Neural crest cell (in vitro differentiated cells): Measurements from ENCODE around the gene FOXP4. TPM values are rescaled to one million over a fixed set of nuclear protein-coding genes. Genes with fewer than 3 reads are reported as not detected.
A peak's percentile ranks its signal among the peaks of the same experiment; 100 is the strongest.

Experiments
- DNase-seq: peaks from one replicate; pipeline ENCODE4 v3.0.0; 2021; ENCODE audit warnings: low read depth, mixed read lengths, low spot score
- H3K27ac Mint-ChIP-seq: one replicate; pipeline ENCODE4 v1.8.0; 2021; ENCODE audit warnings: mild to moderate bottlenecking, mixed read lengths; ENCODE audit not compliant: unreplicated experiment
- H3K27me3 Mint-ChIP-seq: 2 replicates; pipeline ENCODE4 v1.8.0; 2021; ENCODE audit warnings: low read depth, mild to moderate bottlenecking, mixed read lengths
- H3K36me3 Mint-ChIP-seq: 2 replicates; pipeline ENCODE4 v1.8.0; 2021; ENCODE audit warnings: low read depth, mild to moderate bottlenecking, mixed read lengths
- H3K4me1 Mint-ChIP-seq: 2 replicates; pipeline ENCODE4 v1.8.0; 2021; ENCODE audit warnings: mixed read lengths
- H3K4me3 Mint-ChIP-seq: one replicate; pipeline ENCODE4 v1.8.0; 2021; ENCODE audit warnings: mild to moderate bottlenecking, mixed read lengths
- H3K9me3 Mint-ChIP-seq: 2 replicates; pipeline ENCODE4 v1.8.0; 2021; ENCODE audit warnings: mixed read lengths
- CTCF ChIP-seq: fragments of 200-600 bp; sonication (generic); conservative IDR thresholded peaks from 2 replicates; pipeline ENCODE4 v1.5.0; 2021; ENCODE audit warnings: antibody characterized with exemption, mild to moderate bottlenecking
- total RNA-seq: library from RNA; stranded (reverse); gene quantifications from 2 replicates; pipeline ENCODE4 v1.2.1, GENCODE V29; 2021

Gene FOXP4
- total RNA-seq, 1 donor from 2014 or later, result 57.9 TPM

GRCh38 chr6:41647061-41647511 lies 100.9 kb downstream of the FOXP4 start:
- Mint-ChIP-seq H3K4me1 (peaks cover 36% of the 10 kb centered on the region), H3K4me3 (no peak overlapping the region), H3K9me3 (no peaks in the 10 kb centered on the region), H3K27ac (peak overlapping the region; percentile 67), H3K27me3 (peaks cover 6% of the 10 kb centered on the region), H3K36me3 (peaks cover 6% of the 10 kb centered on the region)
- DNase-seq, result no peak
- no peak for TF ChIP-seq CTCF

- DNase-seq, result no peak
- peaks cover 6% of the 10 kb centered on the region for H3K27me3 Mint-ChIP-seq
- H3K9me3 Mint-ChIP-seq, result no peaks in the 10 kb centered on the region
- TF ChIP-seq CTCF, result no peak
- peaks cover 27% of the 10 kb centered on the region for H3K4me1 Mint-ChIP-seq
- H3K36me3 Mint-ChIP-seq, result peaks cover 8% of the 10 kb centered on the region
- no peak overlapping the region for H3K27ac Mint-ChIP-seq
- no peak overlapping the region for H3K4me3 Mint-ChIP-seq
These were observed 101.9 kb downstream of the FOXP4 start for GRCh38 chr6:41648070-41648585.

GRCh38 chr6:41648921-41649320 lies 102.7 kb downstream of the FOXP4 start:
- H3K27me3 Mint-ChIP-seq, result peaks cover 6% of the 10 kb centered on the region
- TF ChIP-seq CTCF, result no peak
- no peak overlapping the region for H3K27ac Mint-ChIP-seq
- no peak overlapping the region for H3K4me3 Mint-ChIP-seq
- no peak for DNase-seq
- H3K36me3 Mint-ChIP-seq, result peaks cover 8% of the 10 kb centered on the region
- H3K9me3 Mint-ChIP-seq, result no peaks in the 10 kb centered on the region
- peaks cover 20% of the 10 kb centered on the region for H3K4me1 Mint-ChIP-seq

- DNase-seq, result no peak
- no peak for TF ChIP-seq CTCF
- no peak overlapping the region for H3K27ac Mint-ChIP-seq
These were observed 103.4 kb downstream of the FOXP4 start for GRCh38 chr6:41649596-41649995.

GRCh38 chr6:41650120-41650519 lies 103.9 kb downstream of the FOXP4 start:
- H3K27me3 Mint-ChIP-seq, result peaks cover 6% of the 10 kb centered on the region
- H3K4me3 Mint-ChIP-seq, result no peak overlapping the region
- peaks cover 8% of the 10 kb centered on the region for H3K36me3 Mint-ChIP-seq
- no peak for TF ChIP-seq CTCF
- DNase-seq, result no peak
- no peaks in the 10 kb centered on the region for H3K9me3 Mint-ChIP-seq
- no peak overlapping the region for H3K27ac Mint-ChIP-seq
- H3K4me1 Mint-ChIP-seq, result peaks cover 10% of the 10 kb centered on the region

More at GRCh38 chr6:41649596-41649995, 103.4 kb downstream of the FOXP4 start:
- Mint-ChIP-seq H3K4me3 (no peak overlapping the region), H3K9me3 (no peaks in the 10 kb centered on the region), H3K4me1 (peaks cover 13% of the 10 kb centered on the region), H3K36me3 (peaks cover 8% of the 10 kb centered on the region), H3K27me3 (peaks cover 6% of the 10 kb centered on the region)
